Activated CD4-positive, alpha-beta T cell treated with anti-CD3 and anti-CD28 coated beads, Interleukin-2, amount 50 U/mL, for 24 hours (primary cell): ENCODE measurements around the gene ALS2CL.
A peak's percentile ranks its signal among the peaks of the same experiment; 100 is the strongest.

Source experiments
- DNase-seq, 2 donors: peaks; one replicate each; pipeline ENCODE4 v3.0.0-alpha.2; 2020; ENCODE audit warnings: low read depth in 1 of 2, low spot score in 1 of 2

Gene ALS2CL

DNA sequence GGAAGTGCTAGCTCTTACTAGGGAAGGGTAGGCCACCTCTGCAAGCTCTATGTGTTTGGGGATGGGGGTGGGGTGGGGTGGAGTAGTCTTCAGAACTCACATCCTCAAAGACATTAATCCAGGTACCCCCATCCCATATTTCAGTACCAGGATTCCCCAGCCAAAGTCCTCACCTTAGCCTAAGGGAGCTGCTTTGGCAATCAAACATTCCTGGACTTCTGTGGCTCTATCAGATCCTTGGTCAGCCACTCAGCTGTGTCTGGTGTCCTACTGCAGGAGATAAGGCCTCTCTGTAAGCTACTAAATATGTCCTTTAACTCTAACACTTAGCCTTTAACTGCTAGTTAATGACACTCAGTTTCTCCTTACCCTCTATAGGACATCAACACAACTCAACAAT lies 54.3 kb downstream of the ALS2CL start:
- no peak for DNase-seq

DNA sequence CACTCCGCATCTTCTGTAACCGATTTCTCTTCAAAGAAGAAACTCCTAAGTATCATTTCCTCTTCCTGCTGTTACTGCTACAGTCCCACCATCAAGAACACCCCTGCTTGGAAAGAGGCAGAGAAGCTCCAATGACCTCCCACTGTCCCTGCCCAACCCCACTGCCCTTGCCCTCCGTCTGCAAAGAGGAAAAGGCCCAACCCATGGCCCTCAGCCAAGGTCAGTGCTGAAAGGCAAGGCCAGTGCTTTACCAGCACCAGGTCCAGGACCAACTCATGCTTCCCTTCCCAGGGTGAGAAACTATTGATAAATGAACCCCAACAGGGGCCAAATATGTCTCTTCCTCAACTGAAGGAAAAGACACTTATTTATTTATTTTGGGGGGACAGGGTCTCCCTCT lies 58.6 kb downstream of the ALS2CL start:
- DNase-seq = no peak

DNA sequence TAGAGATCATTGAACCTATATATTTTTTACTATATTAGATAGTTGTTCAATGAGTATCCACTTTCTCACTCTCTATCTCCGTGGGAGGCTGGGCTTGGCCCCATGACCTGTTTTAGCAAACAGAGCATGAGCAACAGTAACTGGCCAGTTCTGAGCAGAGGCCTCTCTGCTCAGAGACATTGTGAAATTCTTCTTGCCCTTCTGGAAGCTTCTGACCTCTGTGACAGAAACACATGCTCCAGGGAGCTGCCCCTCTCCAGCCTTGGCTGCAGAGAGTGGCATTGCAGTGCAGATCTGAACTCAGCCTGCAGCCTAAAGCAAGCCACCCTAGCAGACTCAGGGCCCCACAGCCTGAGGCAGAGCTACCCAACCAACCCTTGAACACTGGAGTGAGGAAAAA lies 60.7 kb downstream of the ALS2CL start:
- no peak for DNase-seq

DNA sequence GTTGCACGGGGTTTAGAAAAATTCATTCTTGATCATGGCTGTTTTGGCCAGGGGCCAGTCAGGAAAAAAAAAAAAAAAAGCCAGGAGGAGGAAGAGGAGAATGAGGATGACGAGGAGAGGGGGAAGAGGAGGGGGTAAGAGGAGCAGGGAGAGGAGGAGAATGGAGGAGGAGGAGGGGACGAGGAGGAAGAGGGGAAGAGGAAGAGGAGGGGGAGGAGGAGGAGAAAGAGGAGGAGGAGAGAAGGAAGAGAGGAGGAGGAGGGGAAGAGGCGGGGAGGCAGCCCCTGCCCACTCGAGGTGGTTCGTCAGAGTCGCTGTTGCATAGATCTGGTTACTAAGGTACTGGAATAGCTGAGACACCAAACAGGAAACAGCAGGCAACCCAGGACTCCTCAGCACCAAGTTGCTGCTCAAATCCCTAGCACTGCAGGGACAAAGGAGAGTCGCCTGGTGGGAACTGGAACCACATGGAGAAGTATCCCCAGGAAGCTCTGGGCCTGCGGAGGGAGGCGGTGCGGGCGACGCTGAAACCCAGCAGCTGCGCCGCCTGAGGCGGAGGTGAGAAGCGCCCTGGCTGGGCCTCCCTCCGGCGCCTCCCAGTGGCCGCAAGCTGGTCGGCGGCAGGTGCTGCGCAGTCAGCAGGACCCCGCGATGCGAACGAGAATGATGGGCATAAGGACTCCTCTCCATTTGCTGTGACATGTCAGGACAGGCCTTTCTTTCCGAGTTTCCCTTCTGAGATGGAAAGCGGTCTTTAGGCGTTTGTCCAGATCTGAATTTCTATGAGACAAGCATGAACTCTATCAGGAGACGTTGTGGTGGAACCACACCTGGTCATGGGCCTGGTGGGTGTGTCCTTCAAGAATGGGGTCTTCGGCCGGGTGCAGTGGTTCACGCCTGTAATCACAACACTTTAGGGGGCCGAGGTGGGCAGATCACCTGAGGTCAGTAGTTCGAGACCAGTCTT lies 63.6 kb downstream of the ALS2CL start:
- peak; percentile 53 to 64 for DNase-seq

DNA sequence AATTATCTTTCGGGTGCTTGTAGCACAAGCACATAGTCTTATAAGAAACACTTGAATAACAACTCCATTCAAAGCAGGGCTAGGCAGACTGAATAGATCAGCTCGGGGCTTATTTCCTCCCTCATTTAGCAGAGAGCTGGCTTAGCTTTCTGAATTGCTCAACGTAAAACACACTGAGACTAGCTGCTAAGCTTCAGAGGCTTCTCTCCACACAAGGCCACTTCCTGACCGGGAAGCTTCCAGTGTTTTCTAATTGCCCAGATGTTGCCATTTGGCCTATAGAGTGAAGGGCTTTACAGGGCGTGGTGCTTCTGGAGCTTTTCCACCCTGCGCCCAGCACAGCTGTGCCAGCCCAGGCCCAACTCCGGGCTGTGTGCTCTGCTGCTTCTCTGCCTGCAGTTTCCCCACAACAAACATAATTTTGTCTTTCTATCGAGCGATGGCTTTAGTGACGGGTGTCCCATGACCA lies 64.5 kb downstream of the ALS2CL start:
- DNase-seq = no peak

DNA sequence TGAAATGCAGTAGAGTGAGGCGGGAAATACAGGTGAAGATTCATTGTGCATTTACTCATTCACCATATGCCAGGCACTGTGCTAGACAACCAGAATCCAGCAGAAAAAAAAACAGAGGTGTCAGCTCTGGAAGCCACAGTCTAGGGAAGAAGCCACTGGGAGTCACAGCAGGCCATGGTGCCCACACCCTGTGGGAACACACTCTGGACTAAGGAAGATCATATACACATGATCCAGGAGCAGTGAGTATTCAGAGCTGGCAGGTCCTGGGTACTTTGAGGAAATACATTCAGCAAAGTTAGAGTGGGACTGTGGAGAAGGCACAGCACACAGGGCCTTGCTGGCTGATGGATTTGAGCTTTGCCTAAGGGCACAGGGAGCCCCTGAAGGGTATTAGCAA lies 66.4 kb downstream of the ALS2CL start:
- no peak for DNase-seq

DNA sequence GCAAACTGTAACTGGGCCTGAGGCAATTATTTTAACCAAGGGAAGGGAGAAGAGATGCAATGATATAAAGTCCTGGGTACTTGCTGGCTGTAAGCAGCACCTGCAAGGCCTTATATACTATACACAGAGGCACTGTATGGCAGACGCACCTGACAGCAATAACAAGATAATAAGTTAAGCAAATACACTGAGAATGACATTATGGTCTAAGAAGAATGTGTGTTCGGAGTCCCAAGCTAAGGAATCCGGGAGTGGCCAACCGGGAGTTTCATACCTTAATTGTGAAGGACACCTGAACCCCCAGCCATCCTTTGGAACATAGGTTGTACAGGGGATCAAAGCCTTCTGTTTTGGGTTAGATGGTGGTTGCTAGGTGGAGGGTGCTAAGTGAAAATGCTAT lies 67.4 kb downstream of the ALS2CL start:
- no peak for DNase-seq

DNA sequence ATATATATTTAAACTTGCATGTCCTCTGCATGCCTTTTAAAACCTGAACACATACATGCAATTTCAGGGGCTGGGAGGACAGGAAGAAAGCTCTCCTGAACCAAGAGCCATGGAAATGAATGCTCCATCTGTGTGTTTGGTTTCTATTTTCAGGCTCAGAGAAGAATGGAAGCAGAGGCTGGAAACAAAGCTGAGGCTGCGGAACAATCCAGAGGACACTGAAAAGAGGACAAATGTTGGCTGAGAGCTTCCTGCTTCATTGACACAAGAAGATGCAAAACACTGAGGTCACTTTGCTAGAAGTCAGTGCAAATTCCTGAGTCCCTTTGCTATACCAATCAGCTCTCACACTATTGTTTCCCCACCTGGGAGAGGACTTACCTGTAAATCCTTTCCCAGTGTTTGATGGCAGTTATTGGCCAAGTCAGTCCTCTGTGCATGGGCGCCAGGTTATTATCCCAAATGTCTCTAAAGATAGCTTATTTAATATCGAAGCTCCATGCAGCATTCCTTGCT lies 68.4 kb downstream of the ALS2CL start:
- no peak for DNase-seq

DNA sequence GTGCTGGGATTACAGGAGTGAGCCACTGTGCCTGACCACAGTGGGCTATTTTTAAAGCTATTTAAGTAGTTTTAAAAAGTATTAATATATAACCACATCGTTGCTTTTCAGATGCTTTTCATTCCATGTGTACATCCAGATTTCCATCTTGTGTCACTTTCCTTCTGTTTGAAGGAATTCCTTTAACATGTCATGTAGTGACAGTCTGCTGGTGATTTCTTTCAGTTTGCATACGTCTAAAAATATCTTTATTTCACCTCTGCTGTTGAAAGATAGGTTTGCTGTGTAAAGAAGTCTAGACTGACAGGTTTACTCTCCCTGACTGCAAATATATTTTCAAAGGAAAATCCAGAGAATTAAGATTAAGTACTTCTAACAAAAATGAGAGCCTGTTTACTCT lies 68.9 kb downstream of the ALS2CL start:
- no peak for DNase-seq

DNA sequence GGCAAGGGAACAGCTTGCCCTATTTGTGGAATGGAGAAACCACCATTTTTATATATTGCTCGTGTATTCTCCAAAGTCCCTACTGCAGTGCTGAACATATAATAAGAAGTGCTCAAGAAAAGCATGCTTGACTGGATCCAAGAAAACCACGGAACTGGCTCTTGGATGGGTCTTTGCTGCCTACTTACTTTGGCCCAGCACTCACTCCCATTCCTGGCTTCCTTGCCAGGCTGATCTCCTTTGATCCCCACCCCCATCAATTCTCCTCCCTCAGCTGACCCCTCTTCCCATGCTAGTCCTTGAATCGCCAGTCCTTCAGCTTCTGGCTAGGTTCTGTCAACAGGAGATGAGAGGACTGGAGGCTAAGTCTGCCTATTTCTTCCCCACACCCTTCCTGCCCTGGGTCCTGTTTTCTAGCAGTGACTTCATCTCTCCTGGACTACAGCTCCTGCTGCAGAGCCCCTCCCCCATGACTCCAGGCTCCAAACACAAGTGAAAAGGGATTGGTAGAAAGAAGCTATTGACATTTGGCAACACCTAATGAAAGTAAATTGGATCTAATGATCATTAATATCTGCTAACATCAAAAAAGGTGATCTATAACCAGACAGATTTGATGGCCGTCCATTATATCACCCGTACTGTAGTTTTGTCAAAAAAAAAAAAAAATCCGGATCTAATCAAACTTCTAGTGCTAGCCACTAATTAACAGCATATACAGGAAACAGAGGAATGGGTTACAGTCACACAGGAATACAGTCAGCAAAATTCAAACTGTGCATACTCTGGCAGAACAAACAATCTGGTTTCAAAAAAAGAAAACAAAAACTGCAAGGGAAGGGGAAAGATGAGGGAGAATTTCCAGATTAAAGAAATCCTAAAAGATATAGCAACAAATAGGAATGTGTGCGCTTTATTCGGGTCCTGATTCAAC lies 73.4 kb downstream of the ALS2CL start:
- no peak for DNase-seq
